NT2/D1 (cell line): ENCODE results near the gene TSPAN10.

Experiments used
- DNase-seq: peaks from one replicate; pipeline ENCODE4 v3.0.0-alpha.2; 2011; ENCODE audit warnings: low read depth, low spot score
- H3K27me3 ChIP-seq: 2 replicates; pipeline ENCODE4 v1.6.0; 2011; ENCODE audit warnings: mild to moderate bottlenecking; ENCODE audit not compliant: insufficient read length, insufficient read depth
- H3K36me3 ChIP-seq: 2 replicates; pipeline ENCODE4 v1.6.1; 2011; ENCODE audit warnings: mild to moderate bottlenecking, low read length, mixed read lengths; ENCODE audit not compliant: insufficient read depth, insufficient read length
- H3K4me1 ChIP-seq: 2 replicates; pipeline ENCODE4 v1.5.1; 2011; ENCODE audit not compliant: insufficient read depth, insufficient read length
- H3K4me3 ChIP-seq: 2 replicates; pipeline ENCODE4 v1.5.1; 2011; ENCODE audit warnings: low read depth; ENCODE audit not compliant: insufficient read length
- H3K9ac ChIP-seq: 2 replicates; pipeline ENCODE4 v1.6.0; 2011; ENCODE audit warnings: low read depth; ENCODE audit not compliant: insufficient read length
- H3K9me3 ChIP-seq: 2 replicates; pipeline ENCODE4 v1.5.1; 2011; ENCODE audit warnings: mild to moderate bottlenecking, low read length; ENCODE audit not compliant: insufficient read depth
- SUZ12 ChIP-seq: IDR thresholded peaks from 2 replicates; pipeline ENCODE4 v1.6.1; 2011; ENCODE audit not compliant: insufficient read length, insufficient read depth; ENCODE audit errors: extremely low read depth
- YY1 ChIP-seq: IDR thresholded peaks from 2 replicates; pipeline ENCODE4 v1.6.1; 2011; ENCODE audit not compliant: insufficient read length, insufficient read depth
- ZNF274 ChIP-seq: IDR thresholded peaks from 2 replicates; pipeline ENCODE4 v1.6.1; 2011; ENCODE audit warnings: mild to moderate bottlenecking, low read depth, low read length

The TSPAN10 gene

DNA sequence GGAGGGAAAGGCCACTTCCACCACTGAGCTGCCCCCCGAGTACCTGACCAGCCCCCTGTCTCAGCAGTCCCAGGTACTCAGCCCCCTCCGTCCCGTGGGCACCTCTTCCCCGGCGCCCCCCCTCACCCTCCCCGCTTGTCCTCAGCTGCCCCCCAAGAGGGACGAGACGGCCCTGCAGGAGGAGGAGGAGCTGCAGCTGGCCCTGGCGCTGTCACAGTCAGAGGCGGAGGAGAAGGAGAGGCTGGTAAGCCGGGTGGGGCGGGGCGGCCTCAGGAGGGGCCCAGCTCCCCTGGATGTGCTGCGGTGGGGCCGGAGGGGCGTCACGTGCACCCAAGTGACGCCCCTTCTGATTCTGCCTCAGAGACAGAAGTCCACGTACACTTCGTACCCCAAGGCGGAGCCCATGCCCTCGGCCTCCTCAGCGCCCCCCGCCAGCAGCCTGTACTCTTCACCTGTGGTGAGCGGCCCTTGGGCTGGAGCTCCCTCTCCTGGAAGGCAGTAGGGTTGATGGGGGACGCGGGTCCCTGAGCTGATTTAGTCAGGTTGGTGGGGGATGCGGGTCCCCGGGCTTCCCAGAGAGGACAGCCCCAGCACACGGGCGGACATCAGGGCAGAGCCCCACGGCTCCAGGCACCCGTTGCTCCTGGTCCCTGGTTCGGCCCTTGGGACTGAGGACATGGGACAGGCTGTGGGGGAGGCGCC, 56.7 kb downstream of the TSPAN10 start:
- Histone ChIP-seq H3K9me3 (no peaks in the 10 kb centered on the region), H3K27me3 (no peaks in the 10 kb centered on the region), H3K9ac (no peak overlapping the region), H3K4me3 (no peak overlapping the region), H3K36me3 (peaks cover 99% of the 10 kb centered on the region), H3K4me1 (peaks cover 12% of the 10 kb centered on the region)
- TF ChIP-seq ZNF274 (no peak), YY1 (no peak), SUZ12 (no peak)
- DNase-seq = no peak

DNA sequence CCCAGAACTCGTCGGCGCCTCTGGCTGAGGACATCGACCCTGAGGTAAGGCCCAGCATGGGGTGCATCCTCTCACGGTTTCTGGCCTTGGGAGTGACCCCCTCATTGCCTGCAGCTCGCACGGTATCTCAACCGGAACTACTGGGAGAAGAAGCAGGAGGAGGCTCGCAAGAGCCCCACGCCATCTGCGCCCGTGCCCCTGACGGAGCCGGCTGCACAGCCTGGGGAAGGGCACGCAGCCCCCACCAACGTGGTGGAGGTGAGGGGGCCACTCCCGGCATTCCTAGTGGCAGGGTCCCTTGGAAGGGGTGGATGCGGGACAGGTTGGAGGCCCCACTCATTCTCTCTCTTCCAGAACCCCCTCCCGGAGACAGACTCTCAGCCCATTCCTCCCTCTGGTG, 57.8 kb downstream of the TSPAN10 start:
- Histone ChIP-seq H3K4me3 (no peak overlapping the region), H3K27me3 (no peaks in the 10 kb centered on the region), H3K4me1 (peaks cover 12% of the 10 kb centered on the region), H3K9me3 (no peaks in the 10 kb centered on the region), H3K9ac (no peak overlapping the region), H3K36me3 (peaks cover 99% of the 10 kb centered on the region)
- TF ChIP-seq YY1 (no peak), SUZ12 (no peak), ZNF274 (no peak)
- no peak for DNase-seq

DNA sequence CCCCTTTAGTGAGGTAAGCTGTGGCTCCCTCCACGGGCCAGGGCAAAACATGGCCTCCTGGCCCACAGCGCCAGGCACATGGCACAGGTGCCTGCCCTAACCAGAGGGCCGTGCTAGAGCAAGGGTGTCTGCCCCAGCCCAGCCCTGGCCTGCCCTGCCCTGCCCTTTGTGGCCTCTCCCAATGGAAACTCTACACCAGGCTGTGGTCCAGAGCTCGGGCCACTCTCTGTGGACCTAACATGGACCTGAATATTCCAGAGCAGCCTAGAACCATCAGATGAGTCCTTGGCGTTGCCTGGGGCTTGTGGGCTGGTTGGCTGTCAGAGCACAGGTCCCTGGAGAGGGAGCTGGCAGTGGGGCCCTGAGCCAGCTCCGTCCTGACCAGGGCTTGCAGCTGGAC, 58.2 kb downstream of the TSPAN10 start:
- Histone ChIP-seq H3K4me3 (no peak overlapping the region), H3K9ac (no peak overlapping the region), H3K27me3 (no peaks in the 10 kb centered on the region), H3K36me3 (peaks cover 97% of the 10 kb centered on the region), H3K9me3 (no peaks in the 10 kb centered on the region), H3K4me1 (peaks cover 12% of the 10 kb centered on the region)
- DNase-seq = no peak
- TF ChIP-seq YY1 (no peak), SUZ12 (no peak), ZNF274 (no peak)

DNA sequence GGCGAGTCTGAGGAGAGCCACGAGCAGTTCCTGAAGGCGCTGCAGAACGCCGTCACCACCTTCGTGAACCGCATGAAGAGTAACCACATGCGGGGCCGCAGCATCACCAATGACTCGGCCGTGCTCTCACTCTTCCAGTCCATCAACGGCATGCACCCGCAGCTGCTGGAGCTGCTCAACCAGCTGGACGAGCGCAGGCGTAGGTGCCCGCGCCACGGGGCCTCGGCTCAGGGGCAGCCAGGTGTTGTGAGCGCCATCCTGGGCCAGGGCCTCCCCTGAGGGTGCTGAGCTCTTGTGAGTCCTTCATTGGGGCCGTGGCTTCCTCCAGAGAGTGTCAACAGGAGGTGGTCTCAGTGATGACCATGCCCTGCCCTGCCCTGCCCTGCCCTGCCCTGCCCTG, 58.8 kb downstream of the TSPAN10 start:
- Histone ChIP-seq H3K4me3 (no peak overlapping the region), H3K9me3 (no peaks in the 10 kb centered on the region), H3K27me3 (no peaks in the 10 kb centered on the region), H3K36me3 (peaks cover 97% of the 10 kb centered on the region), H3K4me1 (peaks cover 12% of the 10 kb centered on the region), H3K9ac (no peak overlapping the region)
- TF ChIP-seq YY1 = no peak
- no peak for TF ChIP-seq SUZ12
- no peak for TF ChIP-seq ZNF274
- no peak for DNase-seq

DNA sequence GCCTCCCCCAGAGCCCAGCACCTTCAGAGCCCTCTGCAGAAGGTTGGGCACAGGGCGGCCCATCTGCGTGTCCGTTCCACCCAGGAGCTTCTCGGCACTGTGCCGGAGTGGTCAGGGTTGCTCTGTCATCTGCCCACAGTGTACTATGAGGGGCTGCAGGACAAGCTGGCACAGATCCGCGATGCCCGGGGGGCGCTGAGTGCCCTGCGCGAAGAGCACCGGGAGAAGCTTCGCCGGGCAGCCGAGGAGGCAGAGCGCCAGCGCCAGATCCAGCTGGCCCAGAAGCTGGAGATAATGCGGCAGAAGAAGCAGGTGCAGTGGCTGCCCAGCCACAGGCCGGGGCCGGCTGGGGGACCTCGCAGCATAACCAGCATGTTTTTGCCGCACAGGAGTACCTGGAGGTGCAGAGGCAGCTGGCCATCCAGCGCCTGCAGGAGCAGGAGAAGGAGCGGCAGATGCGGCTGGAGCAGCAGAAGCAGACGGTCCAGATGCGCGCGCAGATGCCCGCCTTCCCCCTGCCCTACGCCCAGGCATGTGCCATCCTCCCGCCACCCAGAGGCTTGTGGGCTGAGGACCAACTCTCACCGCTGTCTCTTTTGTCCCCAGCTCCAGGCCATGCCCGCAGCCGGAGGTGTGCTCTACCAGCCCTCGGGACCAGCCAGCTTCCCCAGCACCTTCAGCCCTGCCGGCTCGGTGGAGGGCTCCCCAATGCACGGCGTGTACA, 59.4 kb downstream of the TSPAN10 start:
- H3K9me3 ChIP-seq = no peaks in the 10 kb centered on the region
- H3K4me3 ChIP-seq = no peak overlapping the region
- TF ChIP-seq SUZ12 = no peak
- no peak for TF ChIP-seq YY1
- TF ChIP-seq ZNF274 = no peak
- peaks cover 97% of the 10 kb centered on the region for H3K36me3 ChIP-seq
- H3K27me3 ChIP-seq = no peaks in the 10 kb centered on the region
- H3K4me1 ChIP-seq = peaks cover 15% of the 10 kb centered on the region
- DNase-seq = no peak
- H3K9ac ChIP-seq = no peak overlapping the region

DNA sequence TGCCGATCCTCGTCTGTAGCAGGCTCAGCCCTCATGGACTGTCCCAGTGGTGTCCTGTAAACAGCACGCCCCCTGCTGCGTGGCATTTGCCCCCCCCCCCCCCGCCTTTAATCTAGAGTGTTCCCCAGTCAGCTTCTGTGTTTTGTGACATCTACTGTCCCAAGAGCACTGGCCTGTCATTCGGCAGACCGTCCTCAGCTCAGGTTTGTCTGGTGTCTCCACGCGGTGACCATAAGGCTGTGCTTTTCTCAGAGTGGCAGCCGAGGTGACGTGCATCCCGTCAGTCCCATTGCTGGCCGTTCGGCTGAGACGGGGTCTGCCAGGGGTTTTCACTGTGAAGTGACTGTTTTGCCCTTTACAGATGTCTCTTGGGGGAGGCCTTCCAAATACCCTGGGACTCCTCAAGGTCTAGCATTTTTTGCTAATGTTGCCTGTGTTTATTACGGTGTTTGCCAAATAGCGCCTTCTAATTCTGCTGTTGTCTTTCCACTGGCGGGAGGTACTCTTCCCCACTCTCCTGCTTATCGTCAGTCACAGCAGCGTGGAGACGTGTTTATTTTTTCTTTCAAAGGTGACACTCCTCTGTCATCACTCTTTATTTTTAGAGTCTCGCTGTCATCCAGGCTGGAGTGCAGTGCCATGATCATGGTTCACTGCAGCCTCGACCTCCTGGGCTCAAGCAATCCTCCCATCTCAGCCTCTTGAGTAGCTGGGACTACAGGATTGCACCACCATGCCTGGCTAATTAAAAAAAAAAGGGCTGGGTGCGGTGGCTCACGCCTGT, 60.5 kb downstream of the TSPAN10 start:
- Histone ChIP-seq H3K4me1 (peaks cover 23% of the 10 kb centered on the region), H3K36me3 (peaks cover 97% of the 10 kb centered on the region), H3K4me3 (no peak overlapping the region), H3K9ac (peak overlapping the region; percentile 50), H3K27me3 (no peaks in the 10 kb centered on the region), H3K9me3 (no peaks in the 10 kb centered on the region)
- DNase-seq = no peak
- TF ChIP-seq ZNF274 (no peak), YY1 (no peak), SUZ12 (no peak)
